ENCODE measurements around the gene SF3A2.
A peak's percentile ranks its signal among the peaks of the same experiment; 100 is the strongest.
"Not testable (repeated sequence)": the region's sequence is repeated elsewhere in the genome, so short reads cannot be mapped to it uniquely, and the experiment has no call there.

Gene SF3A2, protein sequence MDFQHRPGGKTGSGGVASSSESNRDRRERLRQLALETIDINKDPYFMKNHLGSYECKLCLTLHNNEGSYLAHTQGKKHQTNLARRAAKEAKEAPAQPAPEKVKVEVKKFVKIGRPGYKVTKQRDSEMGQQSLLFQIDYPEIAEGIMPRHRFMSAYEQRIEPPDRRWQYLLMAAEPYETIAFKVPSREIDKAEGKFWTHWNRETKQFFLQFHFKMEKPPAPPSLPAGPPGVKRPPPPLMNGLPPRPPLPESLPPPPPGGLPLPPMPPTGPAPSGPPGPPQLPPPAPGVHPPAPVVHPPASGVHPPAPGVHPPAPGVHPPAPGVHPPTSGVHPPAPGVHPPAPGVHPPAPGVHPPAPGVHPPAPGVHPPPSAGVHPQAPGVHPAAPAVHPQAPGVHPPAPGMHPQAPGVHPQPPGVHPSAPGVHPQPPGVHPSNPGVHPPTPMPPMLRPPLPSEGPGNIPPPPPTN

DNA sequence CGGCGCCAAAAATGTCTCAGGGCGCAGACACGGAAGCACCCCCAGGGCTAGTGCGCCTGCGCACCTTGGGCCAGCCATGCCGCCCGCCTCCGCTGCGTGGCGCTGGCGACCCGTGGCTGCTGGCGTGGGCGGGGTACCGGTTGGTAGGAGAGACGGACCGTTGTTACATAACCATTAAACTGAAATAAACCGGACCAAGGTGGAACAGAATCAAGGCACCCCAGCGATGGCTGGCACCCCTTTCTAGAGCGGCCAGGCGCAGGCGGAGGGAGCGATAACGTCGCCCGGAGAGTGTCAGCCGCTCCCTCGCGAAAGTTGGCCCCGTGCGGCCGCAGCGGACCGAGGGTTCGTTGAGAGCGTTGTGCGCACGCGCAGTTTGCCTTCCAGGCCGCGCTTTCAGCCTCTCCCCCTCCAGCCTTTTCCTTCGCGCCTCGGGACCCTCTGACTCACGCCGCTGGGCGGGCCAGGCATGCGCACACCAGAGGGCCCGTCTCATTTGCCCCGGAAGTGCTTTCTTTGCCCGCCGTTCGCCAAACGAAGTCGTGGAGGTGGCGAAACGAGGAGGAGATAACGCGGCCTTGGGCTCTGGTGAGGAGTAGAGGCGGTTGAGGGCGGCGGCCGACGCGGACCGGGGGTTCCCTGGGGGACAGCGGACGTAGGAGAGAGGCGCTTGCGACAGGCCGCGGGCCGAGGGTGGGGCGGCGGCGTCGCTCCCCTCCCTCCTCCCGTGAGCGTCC, at the start of gene SF3A2, which contains the start of gene PLEKHJ1:
Gene SF3A2, plus strand, starts transcription at position 511 of the 737 bp plus-strand sequence. CDS start 6,595 bp downstream, outside the sequence.
Gene PLEKHJ1, minus strand, starts transcription at position 16 of the 737 bp plus-strand sequence. CDS start 81 bp downstream, outside the sequence.
- DNase-seq: peak; percentile 95

DNA sequence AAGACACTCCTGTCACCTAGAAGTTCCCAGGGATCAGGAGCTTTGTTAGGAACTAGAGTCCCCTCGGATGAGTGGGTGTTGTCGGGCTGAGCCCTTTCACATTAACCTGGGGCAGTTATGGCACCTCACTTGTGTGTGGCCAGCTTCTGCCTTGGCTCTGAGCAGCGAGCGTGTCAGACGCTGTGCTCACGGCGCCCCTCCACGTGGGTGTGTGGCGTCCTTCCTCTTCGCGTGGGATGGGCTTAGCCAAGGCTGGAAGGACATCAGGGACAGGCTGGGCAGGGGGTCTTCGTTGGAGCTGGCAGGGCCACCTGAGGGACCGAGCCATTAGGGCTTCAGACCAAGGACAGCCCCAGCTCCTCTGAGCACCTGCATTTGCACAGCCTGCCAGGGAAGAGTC, 49.5 kb upstream of the SF3A2 start:
- no peak for DNase-seq

DNA sequence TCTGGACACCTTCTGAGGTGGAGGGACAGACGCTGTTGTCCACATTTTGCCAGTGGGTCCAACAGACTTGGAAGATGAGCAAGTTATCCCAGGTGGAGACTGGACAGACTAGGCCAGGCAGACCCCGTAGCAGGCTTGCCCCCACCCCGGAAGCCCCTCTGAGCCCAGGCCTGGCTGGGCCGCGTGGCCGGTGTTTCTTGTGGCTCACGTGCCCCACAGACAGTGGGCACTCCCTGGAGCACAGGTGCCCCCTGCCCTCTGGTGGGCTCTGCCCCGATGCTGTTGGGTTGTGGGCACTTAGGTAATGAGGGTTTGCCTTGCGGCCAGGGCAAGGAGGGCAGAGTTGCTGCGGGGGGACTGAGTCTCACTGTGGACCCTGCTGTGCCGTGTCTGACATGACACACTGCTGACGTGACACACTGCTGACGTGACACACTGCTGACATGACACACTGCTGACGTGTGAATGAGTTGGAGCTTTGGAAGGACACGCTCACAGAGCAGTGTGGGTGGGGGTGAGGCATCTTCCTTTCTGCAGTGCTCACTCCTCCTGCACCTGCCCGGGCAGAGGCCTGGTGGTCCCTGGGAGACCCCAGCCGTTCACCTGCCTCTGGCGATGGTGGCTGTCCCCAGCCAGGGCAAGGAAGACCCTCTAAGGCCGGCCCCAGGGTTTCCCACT, 47.8 kb upstream of the SF3A2 start:
- peak; percentile 8 for DNase-seq

DNA sequence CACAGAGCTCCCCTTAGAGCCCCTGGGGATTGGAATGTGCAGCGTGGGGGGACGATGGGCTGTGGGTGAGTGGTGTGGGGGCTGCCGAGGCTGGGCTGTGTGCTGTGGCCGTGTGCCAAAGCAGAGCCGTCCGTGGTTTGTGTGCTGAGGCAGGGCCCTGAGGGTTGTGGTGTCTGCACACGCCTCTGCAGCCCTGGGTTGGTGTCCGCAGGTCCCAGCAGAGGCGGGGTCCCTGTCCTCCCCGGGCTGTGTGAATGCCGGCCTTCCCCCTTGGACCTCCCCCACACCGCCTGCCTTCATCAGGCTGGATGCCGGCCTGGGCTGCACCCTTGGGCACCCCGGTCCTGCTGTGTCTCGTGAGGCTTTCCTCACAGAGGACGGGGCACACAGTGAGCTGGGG, 46.7 kb upstream of the SF3A2 start:
- DNase-seq: no peak

DNA sequence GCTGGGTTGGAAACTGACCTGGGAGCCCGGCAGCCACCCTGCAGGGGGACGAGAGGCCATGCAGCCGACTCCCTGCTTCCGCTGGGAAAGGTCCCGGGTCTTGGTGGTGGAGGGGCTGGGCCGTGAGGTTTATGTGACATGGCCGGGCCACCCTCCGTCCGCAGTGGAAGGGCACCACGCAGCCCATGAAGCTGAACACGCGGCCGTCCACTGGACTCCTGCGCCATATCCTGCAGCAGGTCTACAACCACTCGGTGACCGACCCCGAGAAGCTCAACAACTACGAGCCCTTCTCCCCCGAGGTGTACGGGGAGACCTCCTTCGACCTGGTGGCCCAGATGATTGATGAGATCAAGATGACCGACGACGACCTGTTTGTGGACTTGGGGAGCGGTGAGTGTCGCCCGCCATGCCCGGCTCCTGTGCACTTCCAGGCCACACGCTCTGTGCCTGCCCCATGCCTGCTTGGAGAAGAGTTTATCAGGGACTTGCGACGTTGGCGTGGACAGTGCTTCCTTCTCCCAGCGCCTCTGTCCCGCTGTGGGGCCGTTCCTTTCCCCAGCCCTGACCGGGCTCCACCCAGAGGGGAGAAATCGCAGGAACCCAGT, 45.7 kb upstream of the SF3A2 start:
- no peak for DNase-seq

DNA sequence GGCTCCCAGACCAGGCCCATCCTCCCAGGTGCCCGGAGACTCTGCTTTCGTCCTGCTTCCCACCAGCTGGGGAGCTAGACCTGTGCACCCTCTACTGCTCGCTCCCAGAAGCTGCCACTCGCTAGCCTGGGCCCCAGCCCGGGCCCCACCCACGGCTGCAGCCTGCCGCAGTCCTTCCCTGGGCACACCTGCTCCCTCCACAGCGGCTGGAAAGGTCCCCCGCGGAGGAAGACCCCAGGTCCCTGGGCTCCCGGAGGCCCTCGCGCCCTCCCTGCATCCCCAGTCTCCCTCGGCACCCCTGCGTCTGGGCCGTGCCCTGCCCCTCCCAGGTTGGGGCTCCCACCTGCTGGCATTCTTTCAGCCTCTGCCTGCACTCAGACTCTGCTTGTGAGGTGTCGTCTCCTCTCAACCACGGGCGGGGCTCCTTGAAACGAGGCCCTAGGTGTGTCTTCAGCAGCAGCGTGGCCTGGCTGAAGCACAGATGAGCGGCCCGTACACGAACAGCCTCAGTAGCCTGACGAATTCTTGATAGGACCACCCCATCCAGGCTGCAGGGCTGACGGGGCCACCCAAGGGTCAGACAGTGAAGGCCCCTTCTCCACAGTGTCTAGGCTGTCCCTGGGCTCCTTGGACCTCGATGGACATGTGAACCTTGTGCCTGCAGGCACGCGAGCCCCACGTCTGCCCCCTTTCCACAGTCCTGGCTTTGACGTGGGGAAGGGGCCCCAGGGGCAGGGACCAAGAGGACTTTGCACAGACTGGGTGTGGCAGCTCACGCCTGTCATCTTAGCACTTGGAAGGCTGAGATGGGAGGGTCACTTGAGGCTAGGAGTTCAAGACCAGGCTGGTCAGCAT, 44.9 kb upstream of the SF3A2 start:
- DNase-seq: no peak

DNA sequence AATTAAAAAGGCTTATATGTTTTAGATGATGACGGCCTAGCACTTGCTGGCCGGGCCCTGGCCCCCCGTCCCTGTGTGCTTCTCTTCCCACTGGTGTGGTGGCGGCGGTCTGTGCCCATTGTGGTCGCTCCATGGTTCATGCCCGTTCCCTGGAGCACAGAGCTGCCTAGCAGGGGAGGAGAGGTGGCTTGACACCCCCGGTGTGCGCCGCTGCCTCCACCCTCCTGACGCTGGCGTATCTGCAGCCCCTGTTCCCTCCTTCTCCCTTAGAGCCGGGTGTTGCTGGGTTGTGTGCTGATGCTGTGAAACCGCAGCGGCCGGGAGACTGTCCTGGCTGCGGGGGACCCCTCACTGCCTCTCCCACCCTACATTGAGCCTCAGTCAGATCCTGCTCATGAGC, 43.8 kb upstream of the SF3A2 start:
- no peak for DNase-seq

DNA sequence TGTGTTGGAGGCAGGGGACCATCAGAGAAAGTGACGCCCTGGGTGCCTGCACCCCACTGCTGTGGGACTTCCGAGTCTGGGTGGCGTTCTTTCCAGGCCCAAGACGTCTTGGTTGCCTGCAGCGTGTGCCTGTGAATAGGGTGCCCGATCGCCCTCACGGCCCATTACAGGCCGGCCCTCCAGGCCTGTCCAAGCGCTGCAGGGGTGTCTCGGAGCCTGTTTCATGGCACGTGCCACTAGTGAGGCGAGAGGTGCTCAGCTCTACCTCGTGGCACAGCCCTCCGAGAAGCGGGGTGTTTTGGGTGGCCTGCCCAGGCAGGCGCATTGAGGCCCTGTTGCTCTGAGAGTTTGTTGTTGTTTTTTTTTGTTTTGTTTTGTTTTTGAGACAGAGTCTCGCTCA, 42.8 kb upstream of the SF3A2 start:
- no peak for DNase-seq

DNA sequence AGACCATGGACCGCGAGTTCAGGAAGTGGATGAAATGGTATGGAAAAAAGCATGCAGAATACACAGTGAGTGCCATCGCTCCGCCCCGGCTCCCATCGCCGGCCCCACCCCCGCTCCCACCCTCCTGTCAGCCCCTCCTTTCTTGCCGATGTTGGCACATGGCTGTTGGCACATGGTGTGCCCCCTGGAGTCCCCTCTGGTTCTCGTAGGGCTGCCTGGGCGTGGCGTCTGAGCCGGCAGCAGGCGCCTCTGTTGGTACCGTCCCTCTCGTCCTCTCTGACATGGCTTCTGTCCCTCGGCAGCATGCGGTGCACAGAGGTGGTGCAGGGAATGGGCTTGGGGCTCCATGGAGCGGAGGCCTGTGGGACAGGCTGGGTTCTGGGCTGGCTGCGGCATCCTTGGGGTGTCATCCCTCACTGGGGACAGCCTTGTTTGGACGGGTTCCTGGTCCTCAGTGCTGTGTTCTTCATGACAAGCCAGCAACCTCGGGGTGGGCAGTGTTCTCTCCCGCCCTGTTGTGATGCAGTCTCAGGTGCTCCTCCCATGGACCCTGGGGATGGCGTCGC, 42.0 kb upstream of the SF3A2 start:
- DNase-seq: no peak

DNA sequence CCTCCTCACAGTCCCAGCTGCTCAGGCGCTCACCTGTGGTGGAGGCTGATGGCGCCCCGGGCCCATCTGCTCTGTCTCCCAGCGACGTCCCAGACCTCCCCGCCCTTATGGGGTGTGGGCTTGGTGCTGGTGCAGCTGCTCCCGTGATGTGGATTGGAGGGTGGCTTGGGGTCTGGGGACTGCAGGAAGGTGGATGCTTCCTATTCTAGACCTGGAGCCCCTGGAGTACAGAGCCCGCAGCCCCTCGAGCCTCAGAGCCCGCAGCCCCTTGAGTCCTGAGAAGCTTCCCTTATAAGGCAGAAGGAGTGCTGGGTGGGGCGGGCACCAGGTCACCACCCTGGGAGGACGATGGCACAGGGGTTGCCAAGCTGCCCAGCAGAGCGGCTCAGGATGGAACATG, 41.3 kb upstream of the SF3A2 start:
- no peak for DNase-seq

DNA sequence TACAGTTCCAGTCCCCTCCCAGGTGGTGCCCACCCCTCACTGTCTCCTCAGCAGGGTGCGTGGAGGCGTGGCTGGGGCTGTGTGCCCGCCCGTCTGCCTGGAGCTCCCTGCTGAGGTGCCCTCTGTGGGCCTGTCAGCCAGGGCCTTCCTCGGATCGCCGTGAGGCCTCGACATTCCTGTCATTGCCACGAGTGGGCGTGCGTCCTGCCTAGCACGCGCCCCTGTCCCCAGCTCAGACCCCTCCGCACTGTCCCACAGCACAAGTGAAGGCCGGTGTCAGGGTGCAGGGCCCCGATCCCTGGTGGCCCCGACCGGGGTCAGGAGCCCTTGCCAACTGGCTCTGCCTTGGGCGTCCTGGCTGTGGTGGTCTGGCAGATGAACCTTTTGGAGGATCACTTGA, 40.7 kb upstream of the SF3A2 start:
- DNase-seq: no peak

DNA sequence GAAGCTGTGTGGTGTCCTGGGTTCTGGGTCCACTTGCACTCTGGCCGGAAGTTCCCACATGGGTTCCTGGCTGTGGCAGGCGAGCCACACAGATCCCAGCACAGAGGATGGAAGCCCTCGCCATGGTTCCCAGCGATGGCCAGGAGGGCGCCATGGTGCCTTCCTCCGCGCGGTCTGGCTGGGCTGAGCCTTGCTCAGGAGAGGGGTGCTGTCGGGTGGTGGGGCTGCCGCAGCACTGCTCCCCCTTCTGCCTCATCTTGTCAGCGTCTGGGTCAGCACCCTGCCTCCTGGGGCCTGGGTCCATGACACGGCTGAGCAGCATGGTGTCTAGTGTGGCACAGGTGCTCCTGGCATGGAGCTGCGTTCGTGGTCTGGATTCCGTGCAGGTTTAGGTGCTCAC, 39.4 kb upstream of the SF3A2 start:
- DNase-seq: no peak

DNA sequence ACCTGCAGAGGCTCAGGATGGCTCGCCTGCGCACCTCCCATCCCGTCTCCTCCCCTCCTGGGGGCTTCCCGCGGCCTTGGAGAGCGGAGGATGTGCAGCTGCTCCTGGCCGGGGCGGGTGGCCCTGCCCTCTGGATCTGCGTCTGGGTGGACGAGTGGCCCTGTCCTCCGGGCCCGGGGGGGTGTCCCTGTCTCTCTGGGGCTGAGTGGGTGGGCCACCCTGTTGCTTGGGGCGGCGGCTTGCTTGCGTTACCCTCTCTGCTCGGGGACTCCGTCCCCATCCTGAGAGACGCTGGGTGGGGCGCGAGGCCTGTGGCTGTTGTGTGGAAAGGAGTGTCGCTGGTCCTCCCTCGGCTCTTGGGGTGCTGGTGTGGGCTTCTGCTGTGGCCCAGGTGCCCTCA, 38.3 kb upstream of the SF3A2 start:
- DNase-seq: no peak

DNA sequence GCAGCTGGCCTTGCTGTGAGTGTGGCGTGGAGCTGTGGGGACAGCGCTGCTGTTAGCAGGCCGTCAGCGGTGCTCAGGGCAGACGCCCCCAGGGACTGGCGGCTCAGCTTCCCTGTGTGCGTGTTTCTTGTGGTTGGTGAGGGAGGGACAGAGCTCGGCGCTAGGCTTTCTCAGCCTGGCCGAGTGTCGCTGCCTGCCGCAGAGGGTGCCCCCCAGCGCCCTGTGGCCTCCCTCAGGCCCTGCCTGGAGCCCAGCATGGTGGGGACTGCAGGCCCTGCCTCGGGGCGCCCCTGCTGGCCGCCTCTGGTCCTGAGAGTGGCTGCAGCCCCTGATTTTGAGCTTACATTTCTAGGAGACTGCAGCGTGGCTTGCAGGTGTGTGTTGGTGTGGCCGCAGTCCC, 37.4 kb upstream of the SF3A2 start:
- DNase-seq: no peak

DNA sequence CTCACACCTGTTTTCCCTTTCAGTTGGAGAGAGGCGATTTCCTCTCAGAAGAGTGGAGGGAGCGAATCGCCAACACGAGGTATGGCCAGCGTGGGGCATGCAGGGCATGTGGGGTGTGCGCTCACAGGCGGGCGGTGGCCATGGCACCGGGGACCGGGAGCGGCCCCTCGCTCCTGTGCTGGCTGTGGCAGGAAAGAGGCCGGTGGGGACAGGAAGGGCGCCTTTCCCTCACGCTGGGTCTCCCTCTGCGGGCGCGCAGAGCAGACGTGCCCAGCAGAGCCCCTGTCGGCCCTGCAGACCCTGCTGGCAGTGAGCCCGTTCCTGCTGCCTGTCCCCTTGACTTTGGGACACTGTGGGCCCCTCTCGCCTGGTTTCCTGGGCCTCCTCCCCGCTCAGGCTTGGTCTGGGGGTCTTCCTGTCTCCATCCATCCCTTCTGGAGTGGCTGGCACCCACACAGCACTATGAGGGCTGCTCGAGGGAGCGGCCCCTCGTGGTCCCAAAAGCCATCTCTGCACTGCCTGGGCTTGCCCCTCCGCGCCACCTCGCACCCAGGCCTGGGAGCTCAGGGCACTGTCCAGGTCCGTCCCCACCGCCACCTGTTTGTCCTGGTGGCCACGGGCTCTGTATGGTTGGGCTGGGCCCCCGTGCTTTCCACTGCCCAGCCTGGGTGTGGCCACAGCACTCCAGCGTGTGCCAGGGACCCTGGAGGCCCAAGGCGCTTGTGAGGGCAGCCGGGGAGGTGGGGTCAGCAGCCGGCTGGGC, 36.6 kb upstream of the SF3A2 start:
- DNase-seq: no peak

DNA sequence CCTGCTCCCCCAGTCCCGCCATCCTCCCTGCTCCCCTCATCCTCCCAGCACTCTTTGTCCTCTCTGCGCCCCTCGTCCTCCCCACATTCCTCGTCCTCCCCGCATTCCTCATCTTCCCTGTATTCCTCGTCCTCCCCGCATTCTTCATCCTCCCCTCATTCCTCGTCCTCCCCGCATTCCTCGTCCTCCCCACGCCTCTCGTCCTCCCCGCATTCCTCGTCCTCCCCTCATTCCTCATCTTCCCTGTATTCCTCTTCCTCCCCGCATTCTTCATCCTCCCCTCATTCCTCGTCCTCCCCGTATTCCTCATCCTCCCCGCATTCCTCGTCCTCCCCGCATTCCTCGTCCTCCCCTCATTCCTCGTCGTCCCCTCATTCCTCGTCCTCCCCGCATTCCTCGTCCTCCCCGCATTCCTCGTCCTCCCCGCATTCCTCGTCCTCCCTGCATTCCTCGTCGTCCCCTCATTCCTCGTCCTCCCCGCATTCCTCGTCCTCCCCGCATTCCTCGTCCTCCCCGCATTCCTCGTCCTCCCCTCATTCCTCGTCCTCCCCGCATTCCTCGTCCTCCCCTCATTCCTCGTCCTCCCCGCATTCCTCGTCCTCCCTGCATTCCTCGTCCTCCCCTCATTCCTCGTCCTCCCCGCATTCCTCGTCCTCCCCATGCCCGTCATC, 35.9 kb upstream of the SF3A2 start:
- DNase-seq: not testable (repeated sequence)

DNA sequence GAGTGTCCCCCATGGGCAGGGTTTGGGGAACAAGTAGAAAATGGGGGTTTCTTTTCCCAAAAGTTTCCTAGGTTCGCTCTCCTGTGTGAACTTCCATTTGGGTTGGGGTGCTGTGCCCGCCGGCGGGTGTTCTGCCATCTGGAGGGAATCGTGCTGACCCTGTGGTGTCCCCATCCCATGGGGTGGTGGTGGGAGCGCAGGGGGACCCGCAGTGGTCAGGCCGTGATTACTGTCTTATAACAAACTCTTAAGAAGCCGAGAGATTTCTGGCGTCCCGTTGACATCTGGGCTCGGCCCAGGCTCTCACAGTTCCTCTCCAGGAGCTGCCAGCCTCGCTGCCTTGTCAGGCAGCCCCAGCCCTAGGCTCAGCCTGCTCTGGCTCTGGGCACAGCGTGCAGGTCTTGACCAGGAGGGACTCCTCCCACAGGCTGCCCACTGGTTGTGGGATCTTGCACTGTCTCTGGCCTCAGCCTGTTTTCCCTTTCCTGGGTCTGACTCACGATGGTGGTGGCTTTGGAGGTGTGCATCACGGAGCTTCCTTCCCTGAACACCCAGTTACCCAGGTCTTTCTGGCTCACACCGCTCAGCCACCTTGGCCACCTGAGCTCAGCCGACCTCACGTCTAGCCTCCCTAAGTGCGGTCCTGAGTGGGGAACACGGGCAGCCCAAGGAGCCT, 35.0 kb upstream of the SF3A2 start:
- no peak for DNase-seq

DNA sequence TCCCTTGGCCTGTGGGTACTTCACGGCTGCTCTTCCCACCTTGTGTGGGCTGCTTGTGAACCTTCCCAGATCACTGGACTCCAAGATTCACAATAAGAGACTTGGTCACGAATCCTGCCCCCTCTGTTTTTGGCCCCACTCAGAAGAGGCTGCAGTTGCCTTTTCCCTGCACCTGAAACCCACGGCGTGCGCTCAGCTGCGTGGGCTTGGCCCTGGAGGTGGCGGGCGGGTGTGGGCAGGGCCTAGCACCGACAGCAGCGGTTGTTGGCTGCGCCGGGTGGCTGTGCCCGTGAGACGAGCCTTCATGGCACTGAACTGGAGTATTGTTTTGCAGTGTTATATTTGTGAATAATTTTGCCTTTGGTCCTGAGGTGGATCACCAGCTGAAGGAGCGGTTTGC, 34.3 kb upstream of the SF3A2 start:
- DNase-seq: no peak

DNA sequence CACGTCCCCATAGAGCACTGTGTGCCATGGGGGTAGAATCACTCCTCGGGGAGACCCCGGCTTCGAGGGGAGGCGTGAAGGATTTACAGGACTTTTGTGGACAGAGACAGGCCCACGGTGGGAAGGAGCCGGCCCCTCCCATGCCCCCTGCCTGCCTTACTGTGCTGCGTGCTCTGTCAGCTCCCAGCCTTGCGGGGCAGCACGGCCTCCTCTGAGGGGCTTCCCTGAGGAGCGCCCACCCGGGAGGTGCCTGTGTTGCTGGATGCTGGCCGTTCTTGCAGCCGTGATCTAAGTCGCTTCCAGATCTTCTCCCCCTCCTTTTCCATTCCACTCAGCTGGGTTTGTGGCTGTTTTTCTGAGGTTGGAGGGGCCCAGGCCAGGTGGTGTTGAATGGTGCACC, 29.6 kb upstream of the SF3A2 start:
- no peak for DNase-seq

All from stimulated activated naive CD4-positive, alpha-beta T cell treated with Interleukin-2 at 50 U/mL for 16 hours (primary cell).